ENCODE results near the gene SLIT3. TPM values are rescaled to one million over a fixed set of nuclear protein-coding genes. Genes with fewer than 3 reads are reported as not detected.

Gene SLIT3
- polyA plus RNA-seq, 1 of the 3 experiments (the other 2 are of a cell fraction): 119 TPM

DNA sequence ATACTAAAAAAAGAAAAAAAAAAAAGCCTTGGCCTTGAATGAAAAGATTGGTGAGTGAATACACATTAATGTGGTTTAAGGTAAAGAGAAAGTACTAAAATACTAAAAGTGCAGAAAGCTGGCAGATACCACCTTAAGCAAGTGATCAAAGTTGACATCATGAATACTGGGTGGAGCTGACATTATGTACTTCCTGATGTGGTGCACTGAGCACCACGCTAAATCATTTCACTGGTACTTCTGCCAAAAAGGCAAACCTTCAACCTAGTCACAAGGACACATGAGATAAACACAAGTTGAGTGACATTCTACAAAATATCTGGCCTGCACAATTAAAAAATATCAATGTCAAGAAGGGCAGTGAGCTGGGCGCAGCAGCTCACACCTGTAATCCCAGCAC lies 687.9 kb downstream of the SLIT3 start (continued):
- TF ChIP-seq FOXJ3 (CRISPR knock-in tag; IDR thresholded peaks at IDR 0.05) (no peak), RXRA (IDR thresholded peaks at IDR 0.05; ENCODE audit: borderline replicate concordance, low read depth) (no peak), RAD21 (IDR thresholded peaks at IDR 0.05; ENCODE audit: low read length) (no peak)

DNA sequence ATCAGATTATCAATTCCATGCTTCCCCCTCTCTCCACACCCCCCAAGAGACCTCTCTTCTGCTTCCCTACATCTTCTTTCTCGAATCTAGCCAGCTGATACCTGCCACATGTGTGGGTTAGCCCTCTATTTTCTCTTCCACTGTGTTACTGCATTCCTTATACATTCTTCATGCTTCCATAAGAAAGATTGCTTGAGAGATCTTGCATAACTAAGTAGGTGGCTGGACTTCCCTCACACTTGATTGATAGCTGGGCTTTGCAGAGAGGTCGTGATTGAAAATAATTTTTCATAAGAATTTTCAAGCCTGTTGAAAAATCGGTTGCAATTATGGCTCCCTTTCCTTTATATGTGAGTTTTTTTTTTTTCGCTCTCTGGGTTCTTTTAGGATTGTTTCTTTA lies 688.8 kb downstream of the SLIT3 start:
- H3K4me3 ChIP-seq (ENCODE audit: low read depth in 2 of 2, low read length in 1 of 2): no peak overlapping the region
- no peaks in the 10 kb centered on the region for H3K9me3 ChIP-seq
- H4K20me1 ChIP-seq (ENCODE audit: insufficient read depth): no peaks in the 10 kb centered on the region
- H3K27me3 ChIP-seq (ENCODE audit: insufficient read depth): no peaks in the 10 kb centered on the region
- no peak overlapping the region for H3K4me2 ChIP-seq
- H3K79me2 ChIP-seq (ENCODE audit: insufficient read depth): no peaks in the 10 kb centered on the region
- no peaks in the 10 kb centered on the region for H3F3A ChIP-seq (replicated peaks; ENCODE audit: insufficient read depth)
- no peak for DNase-seq
- ChIA-PET POLR2A (no interaction called here), CTCF (no interaction called here)
- H2AFZ ChIP-seq (ENCODE audit: low read depth): no peak overlapping the region
- WGBS (ENCODE audit: low lambda C conversion rate): 48% methylated on average over 4 of the region's 4 CpGs
- H3K27ac ChIP-seq (ENCODE audit: low read depth in 2 of 2, low read length in 1 of 2): no peak overlapping the region
- no peaks in the 10 kb centered on the region for H3K36me3 ChIP-seq (replicated peaks in 1 of 2; ENCODE audit: control insufficient read depth in 1 of 2, insufficient read depth in 2 of 2, low read length in 1 of 2)
- H3K4me1 ChIP-seq (ENCODE audit: control insufficient read depth in 1 of 2, insufficient read depth in 2 of 2, low read depth in 1 of 2, low read length in 1 of 2): no peaks in the 10 kb centered on the region
- no peaks in the 10 kb centered on the region for H3K9me2 ChIP-seq
- TF ChIP-seq, protein P1, sequence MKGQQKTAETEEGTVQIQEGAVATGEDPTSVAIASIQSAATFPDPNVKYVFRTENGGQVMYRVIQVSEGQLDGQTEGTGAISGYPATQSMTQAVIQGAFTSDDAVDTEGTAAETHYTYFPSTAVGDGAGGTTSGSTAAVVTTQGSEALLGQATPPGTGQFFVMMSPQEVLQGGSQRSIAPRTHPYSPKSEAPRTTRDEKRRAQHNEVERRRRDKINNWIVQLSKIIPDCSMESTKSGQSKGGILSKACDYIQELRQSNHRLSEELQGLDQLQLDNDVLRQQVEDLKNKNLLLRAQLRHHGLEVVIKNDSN (IDR thresholded peaks at IDR 0.05; ENCODE audit: borderline replicate concordance, low read depth): no peak
- no peak for TF ChIP-seq RXRA (IDR thresholded peaks at IDR 0.05; ENCODE audit: borderline replicate concordance, low read depth)
- TF ChIP-seq, protein P2, sequence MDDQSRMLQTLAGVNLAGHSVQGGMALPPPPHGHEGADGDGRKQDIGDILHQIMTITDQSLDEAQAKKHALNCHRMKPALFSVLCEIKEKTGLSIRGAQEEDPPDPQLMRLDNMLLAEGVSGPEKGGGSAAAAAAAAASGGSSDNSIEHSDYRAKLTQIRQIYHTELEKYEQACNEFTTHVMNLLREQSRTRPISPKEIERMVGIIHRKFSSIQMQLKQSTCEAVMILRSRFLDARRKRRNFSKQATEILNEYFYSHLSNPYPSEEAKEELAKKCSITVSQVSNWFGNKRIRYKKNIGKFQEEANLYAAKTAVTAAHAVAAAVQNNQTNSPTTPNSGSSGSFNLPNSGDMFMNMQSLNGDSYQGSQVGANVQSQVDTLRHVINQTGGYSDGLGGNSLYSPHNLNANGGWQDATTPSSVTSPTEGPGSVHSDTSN (IDR thresholded peaks at IDR 0.05): peak; percentile 58
- TF ChIP-seq CHD2 (IDR thresholded peaks at IDR 0.05; ENCODE audit: low read length, partially characterized antibody): no peak
- no peak for TF ChIP-seq FOXM1 (IDR thresholded peaks at IDR 0.05; ENCODE audit: low read depth)
- TF ChIP-seq FOSL2 (IDR thresholded peaks at IDR 0.05; ENCODE audit: borderline replicate concordance, low read depth): 0 out of 2 replicates have a peak, but pooled peaks have one; percentile 12
- TF ChIP-seq, protein P3, sequence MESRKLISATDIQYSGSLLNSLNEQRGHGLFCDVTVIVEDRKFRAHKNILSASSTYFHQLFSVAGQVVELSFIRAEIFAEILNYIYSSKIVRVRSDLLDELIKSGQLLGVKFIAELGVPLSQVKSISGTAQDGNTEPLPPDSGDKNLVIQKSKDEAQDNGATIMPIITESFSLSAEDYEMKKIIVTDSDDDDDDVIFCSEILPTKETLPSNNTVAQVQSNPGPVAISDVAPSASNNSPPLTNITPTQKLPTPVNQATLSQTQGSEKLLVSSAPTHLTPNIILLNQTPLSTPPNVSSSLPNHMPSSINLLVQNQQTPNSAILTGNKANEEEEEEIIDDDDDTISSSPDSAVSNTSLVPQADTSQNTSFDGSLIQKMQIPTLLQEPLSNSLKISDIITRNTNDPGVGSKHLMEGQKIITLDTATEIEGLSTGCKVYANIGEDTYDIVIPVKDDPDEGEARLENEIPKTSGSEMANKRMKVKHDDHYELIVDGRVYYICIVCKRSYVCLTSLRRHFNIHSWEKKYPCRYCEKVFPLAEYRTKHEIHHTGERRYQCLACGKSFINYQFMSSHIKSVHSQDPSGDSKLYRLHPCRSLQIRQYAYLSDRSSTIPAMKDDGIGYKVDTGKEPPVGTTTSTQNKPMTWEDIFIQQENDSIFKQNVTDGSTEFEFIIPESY (IDR thresholded peaks at IDR 0.05; ENCODE audit: borderline replicate concordance, low read depth): no peak
- TF ChIP-seq EP300 (IDR thresholded peaks at IDR 0.05; ENCODE audit: borderline replicate concordance in 1 of 2, low read depth in 1 of 2, low read length in 1 of 2): no peak
- TF ChIP-seq, protein P4, sequence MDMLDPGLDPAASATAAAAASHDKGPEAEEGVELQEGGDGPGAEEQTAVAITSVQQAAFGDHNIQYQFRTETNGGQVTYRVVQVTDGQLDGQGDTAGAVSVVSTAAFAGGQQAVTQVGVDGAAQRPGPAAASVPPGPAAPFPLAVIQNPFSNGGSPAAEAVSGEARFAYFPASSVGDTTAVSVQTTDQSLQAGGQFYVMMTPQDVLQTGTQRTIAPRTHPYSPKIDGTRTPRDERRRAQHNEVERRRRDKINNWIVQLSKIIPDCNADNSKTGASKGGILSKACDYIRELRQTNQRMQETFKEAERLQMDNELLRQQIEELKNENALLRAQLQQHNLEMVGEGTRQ (IDR thresholded peaks at IDR 0.05; ENCODE audit: borderline replicate concordance, low read depth, low read length): no peak
- TF ChIP-seq TAF1 (IDR thresholded peaks at IDR 0.05; ENCODE audit: borderline replicate concordance, low read depth, low read length): no peak
- no peak for TF ChIP-seq JUND (IDR thresholded peaks at IDR 0.05)
- TF ChIP-seq RAD21 (IDR thresholded peaks at IDR 0.05; ENCODE audit: low read length): no peak
- TF ChIP-seq YY1 (IDR thresholded peaks at IDR 0.05; ENCODE audit: low read depth): no peak
- no peak overlapping the region for H3K9ac ChIP-seq

Small RNAs within 50 kb of the gene (small RNA-seq; reads per million reads assigned to genes)
- gene MIR218-2 (0.69 to 40.6 (median 9.4) reads per million in 7 experiments), gene MIR585 (18.6 to 384 (median 154) reads per million in 7 experiments), gene RF00019 (0 reads per million in 7 experiments)

All from SK-N-SH (cell line).